Measurements from ENCODE around the gene EEF1AKMT4.

Gene EEF1AKMT4

GRCh38 chr3:184241447-184242296 is 7.8 kb upstream of the EEF1AKMT4 start:
- ChIA-PET CTCF (interaction anchor here (0.8 to 7.8 kb wide), 14 partner anchors 10 to 346 kb away, joined by 3 to 98 read pairs (median 4); partner anchors contain the start of genes ABCC5 and VWA5B2), POLR2A (no interaction called here)
- DNase-seq (ENCODE audit: extremely low spot score): peak; percentile 48
- peak; percentile 49 for TF ChIP-seq CTCF (IDR thresholded peaks at IDR 0.05; ENCODE audit: control extremely low read depth, extremely low read depth, low read depth, missing control alignments)

DNA sequence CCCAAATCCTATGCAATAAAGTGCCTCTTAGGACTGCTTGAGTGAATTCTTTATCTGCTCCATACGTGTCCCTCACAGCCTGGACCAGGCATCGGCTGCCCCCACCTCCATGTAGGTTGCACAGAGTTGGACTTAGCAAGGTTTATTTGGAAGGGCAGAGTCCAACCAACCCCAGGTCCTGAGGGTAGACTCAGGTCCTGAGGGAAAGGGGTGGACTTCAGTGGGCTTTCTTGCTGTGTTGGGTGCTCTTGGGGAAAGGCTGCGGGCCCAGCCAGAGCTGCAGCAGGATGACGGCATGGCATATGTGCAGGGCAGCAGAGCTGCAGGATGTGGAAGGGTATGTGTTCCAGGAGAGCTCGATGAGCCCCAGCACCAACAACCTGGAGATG is 7.2 kb upstream of the EEF1AKMT4 start:
- no peak for DNase-seq (ENCODE audit: extremely low spot score)
- ChIA-PET CTCF (interaction anchor here (1.2 to 7.8 kb wide), 10 partner anchors 10 to 346 kb away, joined by 3 to 98 read pairs (median 4); partner anchors contain the start of gene VWA5B2), POLR2A (no interaction called here)
- no peak for TF ChIP-seq CTCF (IDR thresholded peaks at IDR 0.05; ENCODE audit: control extremely low read depth, extremely low read depth, low read depth, missing control alignments)

DNA sequence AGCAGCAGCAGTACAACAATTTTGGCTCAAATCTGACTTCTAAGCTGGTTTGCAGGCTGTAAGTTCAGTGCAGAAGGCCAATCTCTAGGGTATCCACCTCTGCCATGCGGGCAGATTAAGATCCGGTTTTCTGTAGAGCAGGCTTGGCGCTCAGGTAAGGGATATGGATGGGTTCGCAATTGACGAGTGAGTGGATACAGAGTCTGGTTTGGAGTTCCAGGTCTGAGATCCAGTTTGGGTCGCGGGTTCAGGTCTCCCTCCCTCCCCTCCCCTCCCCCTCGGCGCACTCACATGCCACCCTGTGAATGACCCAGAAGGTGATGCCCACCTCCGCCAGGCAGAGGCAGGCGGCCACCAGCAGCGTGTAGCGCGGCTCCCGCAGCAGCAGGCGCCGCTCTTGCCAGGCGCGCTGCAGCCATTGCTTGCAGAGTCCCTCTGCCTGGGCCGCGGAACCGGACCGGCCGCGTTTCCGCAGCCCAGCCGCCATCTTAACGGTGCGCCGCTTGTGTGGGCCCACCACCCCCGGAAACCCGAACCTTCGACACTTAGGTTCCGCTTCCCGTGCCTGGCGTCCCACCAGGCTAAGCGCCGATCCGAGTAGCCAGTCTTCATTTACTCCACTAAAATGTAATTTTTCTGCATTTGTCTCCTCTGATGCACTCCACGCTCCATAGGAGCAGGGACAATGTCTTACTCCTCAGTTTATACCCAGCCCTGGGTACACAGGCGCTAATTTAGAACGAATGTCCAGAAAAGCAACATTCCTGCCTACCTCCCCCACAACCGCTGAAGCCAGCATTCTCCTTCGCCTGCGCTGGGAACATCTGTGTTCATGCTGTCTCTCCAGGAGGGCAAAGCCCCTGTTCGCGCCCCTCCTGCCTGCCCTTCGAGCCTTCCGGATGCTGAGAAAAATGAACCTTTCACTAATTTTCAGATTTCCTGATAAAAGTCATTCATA is 739 bp upstream of the EEF1AKMT4 start, which contains the start of gene ALG3:
Gene ALG3, minus strand, starts transcription at position 509 of the 958 bp plus-strand sequence. Its CDS starts 22 bp downstream, at position 487.
- no peak for TF ChIP-seq CTCF (IDR thresholded peaks at IDR 0.05; ENCODE audit: control extremely low read depth, extremely low read depth, low read depth, missing control alignments)
- peak; percentile 86 for DNase-seq (ENCODE audit: extremely low spot score)
- ChIA-PET POLR2A (no interaction called here), CTCF (interaction anchor here (0.8 to 7.1 kb wide), 8 partner anchors 9 to 351 kb away, joined by 3 to 70 read pairs (median 7); partner anchors contain the start of gene VWA5B2)

DNA sequence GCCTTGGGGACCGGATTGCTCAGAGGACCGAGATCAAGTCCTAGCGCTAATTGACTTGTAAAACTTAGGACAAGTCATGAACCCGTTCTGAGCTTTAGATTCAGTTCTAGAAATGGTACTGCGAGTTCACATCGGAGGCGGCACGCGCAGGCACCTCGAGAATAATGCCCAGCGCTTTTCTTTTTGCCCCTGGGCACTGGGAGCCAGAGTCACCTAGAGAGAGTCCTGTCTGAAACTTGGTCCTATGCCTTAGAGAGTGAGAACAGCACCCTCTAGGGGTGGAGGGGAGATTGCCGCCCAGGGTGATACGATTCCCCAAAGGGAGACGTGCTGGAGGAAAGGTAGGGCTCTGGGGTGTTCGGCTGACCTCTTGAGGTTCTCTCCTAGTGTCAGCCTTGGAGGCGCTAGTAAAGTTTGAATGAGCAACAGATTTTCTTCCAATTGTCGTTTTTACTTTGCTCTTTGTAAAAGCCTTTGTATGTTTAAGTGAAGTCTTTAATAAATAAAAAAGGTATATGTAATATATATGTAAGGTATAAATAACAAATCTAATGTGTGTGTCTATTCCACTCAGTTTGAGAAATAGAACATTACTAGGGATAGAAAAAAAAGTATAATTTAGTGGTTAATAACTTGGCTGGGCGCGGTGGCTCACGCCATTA is 826 bp downstream of the EEF1AKMT4 start:
- DNase-seq (ENCODE audit: extremely low spot score): peak; percentile 91
- ChIA-PET POLR2A (no interaction called here), CTCF (interaction anchor here (0.6 to 7.1 kb wide), 35 partner anchors 8 to 366 kb away, joined by 3 to 70 read pairs (median 3); partner anchors contain the start of genes CAMK2N2, PARL and VWA5B2)
- peak; percentile 95 for TF ChIP-seq CTCF (IDR thresholded peaks at IDR 0.05; ENCODE audit: control extremely low read depth, extremely low read depth, low read depth, missing control alignments)

DNA sequence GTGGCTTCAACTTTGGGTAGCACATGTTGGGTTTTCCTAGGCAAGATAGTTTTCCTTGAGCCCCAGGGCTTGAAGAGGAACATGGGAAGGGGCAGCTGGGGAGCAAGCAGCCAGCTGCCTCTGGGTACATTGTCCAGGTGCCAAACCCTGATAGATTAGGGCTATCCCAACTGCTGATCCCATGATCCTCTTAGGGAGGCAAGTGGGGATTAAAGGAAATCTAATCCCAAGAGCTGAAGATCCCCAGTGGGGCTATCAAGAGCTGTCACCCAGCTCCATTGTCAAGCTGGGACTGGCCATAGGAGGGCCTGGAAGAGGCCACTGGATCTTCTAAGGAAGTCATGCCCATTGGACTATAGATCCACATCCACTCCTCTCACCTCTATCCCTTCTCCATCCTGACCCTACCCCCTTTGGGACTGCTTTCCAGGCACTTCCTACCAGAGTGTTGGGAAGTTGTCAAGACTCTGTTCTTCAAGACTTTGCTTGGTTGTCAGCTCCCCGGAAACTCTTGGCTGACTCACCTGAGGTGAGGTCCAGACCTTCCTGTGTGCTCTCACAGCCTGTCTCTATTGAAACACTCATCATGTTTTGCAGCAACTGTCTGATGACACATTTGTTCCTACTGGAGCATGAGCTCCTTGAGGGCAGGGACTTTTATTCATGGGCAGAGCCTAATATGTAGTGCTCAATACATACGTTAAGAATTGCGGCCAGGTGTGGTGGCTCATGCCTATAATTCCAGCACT is 6.0 kb downstream of the EEF1AKMT4 start:
- ChIA-PET CTCF (interaction anchor here (1.0 to 7.1 kb wide), 5 partner anchors 28 to 360 kb away, joined by 3 to 70 read pairs (median 5); partner anchors contain the start of gene VWA5B2), POLR2A (no interaction called here)
- TF ChIP-seq CTCF (IDR thresholded peaks at IDR 0.05; ENCODE audit: control extremely low read depth, extremely low read depth, low read depth, missing control alignments): no peak
- DNase-seq (ENCODE audit: extremely low spot score): no peak
